GM21528 (cell line): ENCODE results near the gene KCNS3.
A peak's percentile ranks its signal among the peaks of the same experiment; 100 is the strongest.

Experiments used
- ATAC-seq: cut with Tn5 transposase; IDR thresholded peaks from one replicate; pipeline ENCODE4 v1.9.1; 2021; ENCODE audit warnings: mild to moderate bottlenecking, moderate library complexity; ENCODE audit not compliant: unreplicated experiment, low FRiP score

KCNS3 gene, protein sequence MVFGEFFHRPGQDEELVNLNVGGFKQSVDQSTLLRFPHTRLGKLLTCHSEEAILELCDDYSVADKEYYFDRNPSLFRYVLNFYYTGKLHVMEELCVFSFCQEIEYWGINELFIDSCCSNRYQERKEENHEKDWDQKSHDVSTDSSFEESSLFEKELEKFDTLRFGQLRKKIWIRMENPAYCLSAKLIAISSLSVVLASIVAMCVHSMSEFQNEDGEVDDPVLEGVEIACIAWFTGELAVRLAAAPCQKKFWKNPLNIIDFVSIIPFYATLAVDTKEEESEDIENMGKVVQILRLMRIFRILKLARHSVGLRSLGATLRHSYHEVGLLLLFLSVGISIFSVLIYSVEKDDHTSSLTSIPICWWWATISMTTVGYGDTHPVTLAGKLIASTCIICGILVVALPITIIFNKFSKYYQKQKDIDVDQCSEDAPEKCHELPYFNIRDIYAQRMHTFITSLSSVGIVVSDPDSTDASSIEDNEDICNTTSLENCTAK

DNA sequence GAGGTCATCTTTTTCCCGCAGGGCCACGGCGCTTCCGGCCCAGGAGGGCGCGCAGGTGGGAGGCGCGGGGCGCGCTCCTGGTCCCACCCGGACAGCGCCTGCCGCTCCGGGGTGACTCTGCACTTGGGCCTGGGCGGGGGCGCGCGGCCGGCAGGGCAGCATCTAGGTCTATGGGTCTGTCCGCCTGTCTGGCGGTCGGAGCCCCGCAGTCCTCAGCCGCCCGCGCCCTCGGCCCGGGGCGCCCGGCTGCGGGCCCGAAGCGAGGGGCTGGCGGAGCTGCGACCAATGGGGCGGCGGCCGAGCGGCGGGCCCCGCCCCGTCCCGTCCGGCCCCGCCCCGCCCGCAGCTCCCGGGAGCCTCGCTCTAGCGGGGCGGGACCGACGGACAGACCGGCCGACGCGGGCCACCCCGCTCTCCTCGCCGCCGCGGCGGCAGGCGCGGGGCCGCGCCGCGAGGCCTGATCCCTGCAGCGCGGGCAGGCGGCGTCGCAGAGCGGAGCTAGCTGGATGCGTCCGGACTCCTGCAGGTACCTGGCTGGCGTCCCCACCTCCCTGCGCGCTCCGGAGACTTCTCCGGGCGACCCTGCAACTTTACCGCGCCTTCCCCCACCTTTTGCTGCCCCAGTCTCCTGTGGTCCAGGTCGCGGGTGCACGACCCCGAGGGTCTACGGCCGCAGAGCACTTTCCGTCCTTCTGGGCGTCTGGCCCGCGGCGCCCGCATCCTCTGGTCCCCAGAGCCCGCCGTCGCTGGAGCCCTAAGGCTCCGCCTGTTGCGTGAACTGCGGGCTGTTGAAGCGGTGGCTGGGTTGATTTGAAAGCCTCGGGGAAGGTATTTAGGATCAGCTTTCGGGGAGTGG, at the start of gene KCNS3:
Gene KCNS3, plus strand, starts transcription at position 387 of the 856 bp plus-strand sequence. CDS start 52,342 bp downstream, outside the sequence.
- peak; percentile 92 for ATAC-seq

DNA sequence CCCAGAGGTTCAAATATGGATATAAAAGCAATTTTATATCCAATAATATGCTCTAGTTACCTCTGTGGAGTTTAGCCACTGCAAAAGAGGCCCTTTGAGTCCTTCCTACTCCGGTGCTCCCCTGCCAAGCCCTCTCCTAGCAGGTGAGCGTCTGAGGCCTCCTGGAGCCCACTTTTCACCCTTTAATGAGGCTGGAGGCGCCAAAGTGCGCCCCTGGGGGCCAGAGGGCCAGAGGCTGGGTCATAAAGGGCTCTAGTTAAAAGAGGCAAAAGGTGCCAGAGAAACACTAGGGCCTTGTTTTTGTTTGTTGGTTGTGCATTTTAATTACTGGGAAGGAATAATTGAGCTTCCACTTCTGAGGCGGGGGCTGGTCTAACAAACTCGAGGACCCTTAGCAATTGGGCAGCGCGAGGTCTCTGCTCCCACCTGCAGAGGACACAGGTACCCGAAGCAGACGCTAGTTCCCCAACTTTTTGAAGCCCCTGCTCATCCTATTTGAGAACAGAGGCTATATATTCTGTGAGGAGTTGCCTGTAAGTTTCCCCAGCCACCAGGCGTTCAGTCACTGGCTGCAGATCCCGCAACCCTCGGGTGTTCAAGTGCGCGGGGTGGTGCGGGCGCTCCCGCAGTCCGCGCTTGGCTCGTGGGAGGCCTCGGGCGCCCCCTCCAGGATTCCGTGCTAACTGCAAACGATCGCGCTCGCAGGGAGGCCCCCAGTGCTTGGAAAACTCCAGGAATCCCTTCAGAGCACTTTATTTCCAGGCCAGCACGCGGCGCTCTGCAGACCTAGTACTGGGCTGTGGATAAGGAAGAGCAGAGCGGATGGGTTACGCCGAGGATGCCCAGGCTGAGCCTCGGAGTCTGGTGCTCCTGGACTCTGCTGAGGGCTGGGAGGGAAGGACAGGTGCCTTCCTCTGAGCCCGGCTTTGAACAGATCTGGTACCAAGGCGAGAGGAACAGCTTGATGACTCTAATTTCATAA, 48.1 kb upstream of the KCNS3 start:
- peak; percentile 88 for ATAC-seq

DNA sequence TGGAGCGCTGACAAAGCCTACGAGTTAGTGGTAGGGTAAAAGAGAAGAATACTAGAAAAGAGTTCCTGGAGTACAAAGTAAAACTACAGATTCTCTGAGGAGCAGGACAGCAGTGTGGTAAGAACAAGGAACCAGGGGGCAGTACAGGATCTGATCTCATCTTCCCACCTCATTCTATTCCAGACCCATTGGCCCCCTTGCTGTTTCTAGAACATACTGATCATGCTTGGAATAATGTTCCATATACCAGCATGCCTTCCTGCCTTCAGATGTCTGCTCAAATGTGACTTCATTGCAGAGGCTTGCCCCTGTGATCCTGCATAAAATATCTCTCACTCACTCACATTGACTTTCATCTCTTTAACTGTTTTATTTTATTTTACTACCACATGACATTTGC, 43.0 kb upstream of the KCNS3 start:
- no peak for ATAC-seq

DNA sequence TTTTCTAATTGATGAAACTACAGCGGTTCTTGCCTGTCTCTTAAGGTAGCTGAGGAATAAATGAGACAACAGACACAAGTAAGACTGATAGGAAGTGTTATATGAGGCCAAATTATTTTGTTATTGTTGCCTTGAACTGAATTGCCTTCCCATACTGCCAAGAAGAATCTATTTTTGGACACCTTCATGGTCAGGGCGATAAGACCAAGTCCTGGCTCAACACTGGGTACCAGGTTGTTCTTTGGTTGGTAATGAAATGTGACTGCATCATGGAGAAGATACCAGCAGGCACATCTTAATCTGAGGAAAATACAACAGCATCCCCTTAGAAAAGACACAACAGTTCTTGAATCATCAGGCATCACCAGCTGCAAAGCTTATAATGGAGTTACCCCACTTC, 38.5 kb upstream of the KCNS3 start:
- no peak for ATAC-seq

DNA sequence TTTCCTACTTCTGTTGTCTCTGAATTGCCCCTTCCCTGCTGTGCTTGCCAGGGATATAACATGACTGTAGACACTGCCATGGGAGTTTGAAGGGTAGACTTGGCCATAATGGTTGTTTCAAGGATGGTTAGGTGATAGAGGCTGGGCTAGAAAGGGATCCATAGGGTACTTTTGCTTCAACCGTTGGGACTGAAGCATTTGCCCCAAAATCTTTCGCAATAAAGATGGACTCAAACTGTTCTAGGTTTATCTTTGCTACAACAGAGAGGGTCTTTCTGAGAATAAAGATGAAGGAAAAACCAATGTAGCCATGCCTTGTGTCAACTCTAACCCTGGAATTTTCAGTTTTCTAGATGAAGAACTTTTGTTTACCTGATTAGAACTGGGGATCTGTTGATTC, 35.0 kb upstream of the KCNS3 start:
- no peak for ATAC-seq

DNA sequence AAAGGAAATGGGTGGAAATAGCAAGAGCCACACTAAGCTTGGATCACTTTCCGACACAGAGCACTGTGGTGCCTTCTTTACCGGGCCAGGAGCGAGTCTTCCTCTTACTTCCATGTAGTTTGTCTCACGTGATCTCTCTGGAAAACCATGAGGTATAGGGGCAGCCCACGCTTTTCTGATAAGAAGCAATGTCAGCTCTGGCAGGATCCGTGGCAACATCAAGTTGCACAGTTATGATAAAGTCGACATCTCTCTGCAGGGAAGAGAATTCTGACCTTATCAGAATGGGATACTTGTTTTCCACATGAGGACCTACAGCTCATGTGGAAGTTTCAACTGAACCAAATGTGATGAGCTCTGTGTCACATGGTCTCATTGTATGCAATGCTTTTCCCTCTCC, 32.7 kb upstream of the KCNS3 start:
- ATAC-seq, result no peak

DNA sequence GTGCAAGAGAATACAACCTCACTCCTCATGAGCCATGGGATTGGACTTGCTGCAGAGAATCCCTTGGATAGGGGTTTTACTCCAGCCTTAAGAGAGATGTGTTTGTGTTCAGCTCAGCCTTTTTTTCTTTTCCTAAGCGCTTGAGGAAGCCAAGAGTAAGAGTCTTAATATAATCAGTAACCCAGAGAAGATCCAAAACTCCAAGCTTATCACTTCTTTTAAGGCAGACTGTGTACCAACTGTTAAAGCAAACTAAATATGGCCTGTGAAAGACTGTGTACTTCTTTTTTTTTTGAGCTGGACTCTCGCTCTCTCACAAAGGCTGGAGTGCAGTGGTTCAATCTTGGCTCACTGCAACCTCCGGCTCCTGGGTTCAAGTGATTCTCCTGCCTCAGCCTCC, 31.8 kb upstream of the KCNS3 start:
- no peak for ATAC-seq

DNA sequence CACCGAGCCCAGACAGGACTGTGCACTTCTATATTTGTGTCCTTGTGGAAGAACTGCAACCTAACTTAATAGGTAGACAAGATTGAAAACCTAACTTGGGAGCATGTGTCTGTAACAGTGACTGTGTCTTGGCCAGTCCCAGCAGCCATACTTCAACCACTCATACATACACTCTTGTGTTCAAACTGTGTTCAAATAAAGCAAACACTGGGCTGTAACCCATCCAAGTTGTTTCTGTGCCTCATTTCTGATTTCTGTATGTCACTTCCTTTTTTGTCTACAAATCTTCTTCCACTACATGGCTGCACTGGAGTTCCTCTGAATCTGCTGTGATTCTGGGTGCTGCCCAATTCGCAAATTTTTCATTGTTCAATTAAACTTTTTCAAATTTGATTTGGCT, 31.2 kb upstream of the KCNS3 start:
- no peak for ATAC-seq

DNA sequence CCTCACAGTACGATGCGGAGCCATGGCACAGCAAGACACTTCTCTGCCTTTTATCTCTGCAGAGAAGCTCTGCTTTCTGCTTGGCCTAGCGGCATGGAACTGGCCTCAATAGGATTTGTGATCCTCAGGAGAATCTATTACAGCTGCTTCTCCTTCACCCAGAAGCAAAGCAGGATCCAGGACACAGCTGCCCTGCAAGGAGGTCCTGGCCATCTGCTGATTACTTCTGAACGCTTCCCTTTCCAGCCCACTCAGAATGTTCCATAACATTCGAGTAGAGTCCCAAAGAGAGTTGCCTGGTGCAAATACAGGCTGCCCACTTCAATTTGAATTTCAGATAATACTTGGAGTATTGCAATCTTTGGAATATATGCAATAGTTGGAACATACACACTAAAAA, 29.2 kb upstream of the KCNS3 start:
- ATAC-seq, result no peak

DNA sequence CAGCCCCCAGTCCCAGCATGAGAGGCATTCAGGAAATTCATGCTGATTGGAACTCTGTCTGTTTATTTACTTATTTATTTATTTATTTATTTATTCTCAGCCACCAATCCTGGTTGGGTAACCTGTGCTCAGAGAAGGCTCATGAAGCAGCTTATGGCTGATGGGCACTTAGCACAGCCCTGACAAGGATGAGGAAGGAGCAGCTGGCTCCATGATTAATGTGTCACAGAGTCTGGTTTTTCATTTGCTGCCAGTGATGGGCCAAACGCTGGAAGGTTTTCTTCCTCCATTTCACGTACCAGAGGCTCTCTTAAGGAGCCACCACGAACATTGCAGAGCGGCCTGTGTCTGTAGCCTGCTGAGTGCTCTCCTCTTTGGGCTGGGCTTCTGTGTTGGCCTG, 28.3 kb upstream of the KCNS3 start:
- no peak for ATAC-seq

DNA sequence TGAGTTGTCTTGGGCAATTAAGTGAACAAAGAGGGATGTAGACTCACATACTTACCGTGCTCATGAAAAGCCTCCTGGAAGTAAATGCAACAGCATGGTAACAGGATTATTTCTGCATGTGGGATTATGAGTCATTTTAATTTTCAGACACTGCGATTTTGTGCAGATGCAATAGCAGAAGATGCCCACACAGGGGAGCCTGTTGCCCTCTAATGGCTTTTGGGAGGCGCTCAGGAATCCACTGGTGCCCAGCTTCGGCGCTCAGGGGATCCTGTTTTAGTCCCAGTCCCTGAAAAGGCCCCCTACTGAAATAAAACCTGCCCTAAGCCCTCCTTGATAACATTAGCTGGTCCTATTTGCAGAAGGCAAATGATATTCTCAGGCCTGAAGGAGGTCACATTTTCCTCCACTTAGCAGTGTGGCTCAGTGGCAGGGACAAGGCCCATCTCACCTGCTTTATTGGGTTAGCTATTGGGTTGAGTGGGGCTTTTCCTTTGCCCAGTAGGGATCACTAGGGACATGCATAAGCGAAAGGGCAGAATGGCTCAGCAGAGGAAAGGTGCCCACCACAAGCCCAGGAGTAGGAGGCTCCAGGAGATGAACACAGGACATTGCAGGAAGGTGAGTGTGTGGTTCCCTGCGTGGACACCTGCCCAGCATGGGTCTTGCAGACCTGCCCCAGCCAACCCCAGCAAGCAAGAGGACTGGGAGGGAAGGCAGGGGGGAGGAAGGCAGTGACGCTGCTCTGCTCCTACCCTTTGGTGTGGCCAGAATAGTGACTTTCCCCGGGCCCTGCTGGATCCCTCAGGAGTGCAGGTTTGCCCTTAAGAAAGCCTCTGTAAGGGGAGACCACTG, 26.5 kb upstream of the KCNS3 start:
- peak; percentile 73 for ATAC-seq

DNA sequence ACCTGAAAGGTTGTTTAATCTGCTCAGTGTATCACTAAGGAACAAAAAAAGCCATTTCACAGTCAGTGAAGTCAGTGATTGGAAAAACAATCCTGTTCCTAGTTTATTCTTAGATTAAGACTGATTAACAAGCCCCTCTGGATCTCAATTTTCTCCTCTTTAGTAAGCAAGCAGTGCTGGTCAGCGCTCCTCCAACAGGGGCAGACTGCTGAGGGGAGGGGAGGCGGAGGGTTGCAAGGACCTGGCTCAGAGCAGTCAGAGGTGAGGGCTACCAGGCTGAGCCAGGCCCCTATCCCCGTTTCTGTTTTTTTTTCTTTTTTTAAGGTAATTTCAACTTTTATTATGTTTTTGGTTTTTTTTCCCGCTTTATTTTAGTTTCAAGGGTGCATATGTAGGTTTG, 24.7 kb upstream of the KCNS3 start:
- no peak for ATAC-seq

DNA sequence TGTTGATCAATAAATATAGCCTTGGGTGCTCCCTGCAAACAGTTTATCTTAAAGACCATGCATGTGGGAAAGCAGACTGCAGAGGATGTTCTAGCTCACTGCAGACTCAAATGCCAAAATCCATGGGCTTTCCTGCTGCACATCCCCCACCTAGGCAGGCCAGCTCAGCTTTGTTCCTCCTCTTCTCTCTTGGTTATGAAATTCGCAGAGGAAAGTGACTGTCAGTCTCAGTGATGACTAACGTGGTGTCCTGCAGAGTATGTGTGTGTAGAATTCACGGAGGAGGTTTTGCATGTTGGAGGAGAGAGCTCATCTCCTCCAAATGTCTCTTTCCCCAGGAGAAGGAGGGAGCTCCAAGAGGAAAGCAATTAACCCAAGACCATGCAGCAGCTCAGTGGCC, 21.4 kb upstream of the KCNS3 start:
- ATAC-seq, result no peak

DNA sequence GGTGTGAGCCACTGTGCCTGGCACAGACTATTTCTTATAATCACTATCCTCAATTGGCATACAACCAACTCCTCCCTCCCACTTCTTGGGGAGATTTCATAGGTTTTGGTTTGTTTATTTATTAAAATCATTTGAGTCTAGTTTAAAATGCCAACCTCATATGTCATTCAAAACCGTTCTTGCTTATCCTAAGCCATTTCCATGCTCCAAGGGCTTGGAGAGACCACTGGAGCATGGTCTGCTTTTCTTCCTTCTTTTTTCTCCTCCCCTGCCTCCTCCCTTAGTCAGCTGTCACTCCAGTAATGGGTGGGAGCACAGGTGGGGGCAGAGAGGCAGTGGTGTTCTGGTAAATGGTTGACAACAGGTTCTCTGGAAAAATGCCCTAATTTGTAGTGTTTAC, 20.4 kb upstream of the KCNS3 start:
- no peak for ATAC-seq

DNA sequence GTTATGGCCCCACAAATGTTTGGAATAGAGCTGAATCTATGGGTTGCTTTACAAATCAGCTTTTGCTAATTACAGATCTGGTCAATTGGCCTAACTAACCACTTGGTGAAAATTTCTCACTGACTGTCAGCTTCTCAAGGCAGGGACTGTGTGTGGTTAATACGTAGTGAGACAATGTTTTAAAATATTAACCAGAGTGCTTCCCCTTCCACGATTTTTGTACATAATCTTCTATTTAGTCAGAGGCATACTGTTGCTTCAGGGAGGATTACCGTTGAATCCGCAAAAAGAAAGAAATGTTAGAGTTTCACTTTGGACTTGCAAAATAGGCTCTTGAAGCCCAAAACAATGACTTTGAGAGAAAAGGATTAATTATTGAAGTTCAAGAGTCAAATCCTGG, 14.9 kb upstream of the KCNS3 start:
- ATAC-seq, result no peak

DNA sequence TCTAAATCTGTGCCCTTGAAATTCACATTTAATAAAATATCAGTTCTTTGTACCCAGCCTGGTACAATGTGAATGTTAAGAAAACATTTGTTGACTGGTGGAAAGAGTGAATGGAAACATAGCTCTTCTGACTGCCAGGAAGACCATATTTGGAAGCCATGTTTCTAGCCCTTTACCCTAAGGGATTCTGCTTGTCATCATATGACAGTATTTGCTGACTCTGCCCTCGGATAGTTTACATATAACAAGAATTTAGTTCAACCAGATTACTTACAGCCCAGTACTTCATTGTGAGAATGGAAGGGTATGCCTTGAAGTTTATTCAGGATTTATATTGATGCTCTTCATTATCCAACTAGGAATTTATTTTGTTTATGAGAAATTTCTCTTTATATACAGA, 13.8 kb upstream of the KCNS3 start:
- no peak for ATAC-seq

DNA sequence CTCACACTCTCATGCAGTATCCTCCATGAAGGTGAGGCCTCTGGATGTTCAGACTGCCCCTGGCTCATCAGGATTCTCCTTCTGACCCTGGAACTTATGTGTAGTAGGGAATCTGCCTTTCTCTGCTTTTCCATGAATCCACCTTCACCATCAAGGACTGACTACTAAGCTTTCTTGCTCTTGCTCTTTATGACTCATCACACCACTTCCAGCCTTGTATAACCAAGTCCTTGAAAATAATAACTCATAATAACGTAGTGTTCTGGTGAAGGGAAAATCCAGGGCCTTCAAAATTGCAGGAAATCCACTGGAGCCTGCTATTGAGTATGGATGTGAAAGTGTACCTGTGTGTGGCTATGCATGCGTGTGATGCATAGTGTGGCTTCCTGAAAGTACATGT, 11.3 kb upstream of the KCNS3 start:
- ATAC-seq, result no peak

DNA sequence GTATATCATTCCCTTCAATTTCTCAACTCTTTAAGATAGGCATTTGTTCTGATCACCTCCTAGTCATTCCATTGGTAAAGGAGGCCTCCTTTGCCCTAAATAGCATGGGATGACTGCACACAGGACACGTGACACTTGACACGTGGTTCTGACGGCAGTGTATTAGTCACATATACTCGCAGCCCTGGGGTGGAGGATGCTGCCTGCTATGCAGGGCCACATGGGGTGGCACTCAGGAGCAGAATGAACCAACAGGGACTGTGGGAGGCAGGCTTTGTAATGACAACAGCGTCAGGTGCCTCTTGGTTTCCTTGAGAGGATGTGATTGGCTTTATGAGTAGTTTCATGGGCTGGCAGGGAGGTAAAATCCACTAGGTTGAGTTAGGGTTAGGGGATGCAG, 9.3 kb upstream of the KCNS3 start:
- ATAC-seq, result no peak

DNA sequence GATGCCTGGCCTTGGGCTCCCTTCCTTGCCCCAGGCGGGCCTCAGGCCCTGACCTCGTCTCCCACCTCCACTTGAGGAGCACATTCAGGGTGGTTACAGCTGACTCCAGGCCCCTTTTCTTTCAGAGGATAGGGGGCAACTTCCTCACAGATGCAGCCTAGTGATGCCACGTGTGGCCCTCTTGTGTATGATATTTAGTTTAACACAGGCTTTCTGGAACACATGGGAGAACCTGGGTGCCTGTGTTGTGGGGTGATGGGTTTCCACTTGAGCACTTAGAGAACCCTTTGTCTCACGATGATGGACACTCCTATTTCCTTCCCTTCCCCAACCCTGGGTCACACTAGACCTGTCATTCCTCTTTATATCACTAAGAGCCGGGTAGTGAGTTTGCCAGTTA, 6.8 kb upstream of the KCNS3 start:
- ATAC-seq, result no peak

DNA sequence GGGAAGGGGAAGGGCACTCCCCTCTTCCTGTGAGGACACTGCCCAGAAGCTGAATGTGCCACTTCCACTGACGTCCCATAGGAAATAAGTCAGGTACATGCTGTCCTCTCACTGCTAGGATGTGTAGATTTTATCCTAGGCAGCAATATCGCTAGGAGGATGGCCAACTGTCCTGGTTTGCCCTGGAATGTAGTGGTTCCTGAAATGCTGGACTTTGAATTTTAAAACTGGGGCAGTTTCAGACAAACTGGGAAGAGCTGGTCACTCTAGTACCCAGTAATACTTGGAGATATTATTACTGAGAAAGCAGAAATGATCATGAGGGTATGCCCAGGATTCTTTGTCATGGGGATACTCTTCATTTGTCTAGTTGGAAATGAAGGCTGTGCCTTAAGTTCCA, 5.4 kb upstream of the KCNS3 start:
- ATAC-seq, result no peak
